ENCODE measurements around the gene LCMT1.

Gene LCMT1

GRCh38 chr16:25210758-25211157 is 99.2 kb downstream of the LCMT1 start:
- DNase-seq, result no peak

DNA sequence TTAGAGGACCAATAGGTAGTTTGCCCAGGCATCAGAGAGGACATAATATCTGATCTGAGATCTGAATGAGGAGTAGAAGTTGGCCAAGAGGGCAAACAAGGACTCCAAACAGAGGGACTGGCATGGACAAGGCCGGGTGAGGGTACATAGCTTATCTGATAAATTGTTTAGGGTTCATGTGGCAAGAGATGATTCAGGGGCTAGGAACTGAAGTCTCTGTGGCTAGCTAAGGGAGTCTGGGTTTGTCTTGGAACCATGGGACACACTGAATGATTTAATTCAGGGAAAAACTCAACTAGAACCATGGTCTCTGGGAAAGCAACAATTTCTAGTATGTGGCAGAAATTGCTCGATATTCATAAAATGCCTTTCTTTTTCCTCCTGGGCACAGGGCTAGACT is 101.1 kb downstream of the LCMT1 start:
- DNase-seq, result no peak

GRCh38 chr16:25213709-25214397 is 102.3 kb downstream of the LCMT1 start:
- DNase-seq, result no peak

DNA sequence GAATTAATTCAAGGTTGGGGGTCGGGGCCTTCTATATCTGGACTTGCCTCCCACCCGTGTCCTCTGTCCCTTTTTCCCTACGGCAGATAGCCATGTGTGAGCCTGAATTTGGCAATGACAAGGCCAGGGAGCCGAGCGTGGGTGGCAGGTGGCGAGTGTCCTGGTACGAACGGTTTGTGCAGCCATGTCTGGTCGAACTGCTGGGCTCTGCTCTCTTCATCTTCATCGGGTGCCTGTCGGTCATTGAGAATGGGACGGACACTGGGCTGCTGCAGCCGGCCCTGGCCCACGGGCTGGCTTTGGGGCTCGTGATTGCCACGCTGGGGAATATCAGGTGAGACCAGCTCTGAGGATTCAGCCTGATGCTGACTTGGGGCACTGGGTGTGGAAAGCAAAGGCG is 105.6 kb downstream of the LCMT1 start:
- no peak for DNase-seq

DNA sequence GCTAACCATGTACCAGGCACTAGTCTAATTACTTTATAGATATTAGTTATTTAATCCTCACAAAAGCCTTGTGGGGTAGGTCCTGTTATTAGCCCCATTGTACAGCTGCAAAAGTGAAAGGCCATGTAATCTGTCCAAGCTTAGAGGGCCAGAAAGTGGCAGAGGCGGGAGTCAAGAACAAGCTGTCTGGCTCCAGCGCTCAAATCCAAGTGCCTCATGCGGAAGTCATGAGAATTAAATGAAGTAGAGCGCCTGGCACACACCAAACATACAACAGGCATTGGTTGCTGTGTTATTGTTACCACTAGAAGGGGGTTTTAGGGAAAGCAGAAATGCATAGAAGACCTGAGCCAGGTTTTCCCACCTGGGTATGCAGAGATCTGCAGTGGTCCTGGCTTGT is 106.4 kb downstream of the LCMT1 start:
- no peak for DNase-seq

DNA sequence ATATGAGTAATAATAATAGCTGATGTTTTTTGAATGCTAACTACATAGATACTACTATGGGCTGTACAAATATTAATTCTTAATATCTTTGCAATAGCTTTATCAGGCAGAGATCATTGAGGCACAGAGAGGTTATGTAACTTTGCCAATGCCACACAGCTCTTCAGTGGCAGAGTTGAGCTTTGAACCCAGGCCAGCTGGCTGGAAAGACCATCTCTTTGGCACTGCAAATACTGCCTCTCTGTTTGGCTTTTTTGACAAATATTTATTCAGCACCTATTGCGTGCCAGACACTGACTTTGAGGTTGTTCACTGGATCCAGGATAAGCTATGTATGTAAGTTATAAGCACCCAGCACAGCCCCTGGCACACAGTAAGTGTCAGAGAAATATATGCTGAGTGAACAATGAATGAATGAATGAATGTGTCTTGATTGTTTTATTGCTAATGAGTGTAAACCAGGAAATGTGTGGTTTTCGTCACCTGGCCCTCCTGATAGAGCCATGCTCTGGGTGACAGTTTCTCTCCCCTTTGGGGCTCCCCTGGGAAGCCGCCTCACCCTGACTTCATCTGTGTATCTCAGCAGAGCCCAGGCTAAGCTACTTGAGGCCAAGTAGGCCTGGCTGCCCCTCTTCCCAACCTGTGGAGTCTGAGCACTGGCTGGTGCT is 107.7 kb downstream of the LCMT1 start:
- no peak for DNase-seq

DNA sequence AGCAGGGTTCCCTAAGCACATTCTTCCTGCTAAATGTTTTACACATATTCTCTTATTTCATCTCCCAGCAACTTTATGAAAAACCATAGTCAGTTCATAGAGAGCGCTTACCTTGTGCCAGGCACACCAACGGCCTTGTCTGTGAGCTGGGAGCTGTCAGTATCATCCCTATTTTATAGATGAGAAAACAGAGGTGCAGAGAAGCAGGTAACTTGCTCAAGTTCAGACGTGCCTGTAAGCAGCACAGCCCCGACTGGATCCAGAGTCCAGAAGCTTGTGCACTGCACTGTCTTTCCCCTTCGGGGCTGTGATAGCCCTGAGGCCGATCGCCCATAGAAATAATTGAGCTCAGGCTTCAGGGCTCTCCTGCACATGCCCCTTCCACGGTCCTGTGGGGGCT is 111.4 kb downstream of the LCMT1 start:
- DNase-seq, result no peak

- no peak for DNase-seq
Measured at GRCh38 chr16:25223964-25224363, 112.4 kb downstream of the LCMT1 start.

- DNase-seq, result no peak
Measured at GRCh38 chr16:25224731-25225319, 113.3 kb downstream of the LCMT1 start.
